K562 (cell line): ENCODE data around the gene CEP131. TPM values are rescaled to one million over a fixed set of nuclear protein-coding genes. Genes with fewer than 3 reads are reported as not detected.

Experiments used
- AFF4 ChIP-seq: sonication (generic); formaldehyde crosslinking; IDR thresholded peaks from 2 replicates; pipeline ENCODE4 v1.8.0; 2023; ENCODE audit warnings: mild to moderate bottlenecking, missing genetic modification reagents
- ARID3A ChIP-seq: IDR thresholded peaks from 2 replicates; pipeline ENCODE4 v1.6.1; 2012; ENCODE audit warnings: low read depth, low read length, improper control_type of control experiment, borderline replicate concordance
- ATF7 ChIP-seq: fragments of 450-650 bp; IDR thresholded peaks from 2 replicates; pipeline ENCODE4 v1.7.1; 2014; ENCODE audit warnings: mild to moderate bottlenecking, moderate library complexity
- BRF2 ChIP-seq: IDR thresholded peaks from 3 replicates; pipeline ENCODE4 v1.6.1; 2011; ENCODE audit warnings: borderline replicate concordance, mild to moderate bottlenecking; ENCODE audit not compliant: insufficient read length, insufficient read depth
- CBFA2T2 ChIP-seq: fragments of 450-650 bp; conservative IDR thresholded peaks from 2 replicates; pipeline ENCODE4 v1.6.1; 2017; ENCODE audit warnings: mild to moderate bottlenecking
- CBX1 ChIP-seq: sonication (generic); IDR thresholded peaks from 2 replicates; pipeline ENCODE4 v1.6.1; 2016; ENCODE audit warnings: antibody characterized with exemption, low read depth, mild to moderate bottlenecking
- DDX20 ChIP-seq: fragments of 450-650 bp; IDR thresholded peaks from 2 replicates; pipeline ENCODE4 v1.6.1; 2016; ENCODE audit warnings: missing genetic modification characterization, low read depth, mild to moderate bottlenecking, missing compliant biosample characterization, moderate library complexity
- ESRRA ChIP-seq: fragments of 450-650 bp; IDR thresholded peaks from 2 replicates; pipeline ENCODE4 v1.6.1; 2014; ENCODE audit warnings: low read depth, mild to moderate bottlenecking, moderate library complexity, borderline replicate concordance
- FOSL1 ChIP-seq: fragments of 200-800 bp; sonication (Bioruptor generic); conservative IDR thresholded peaks from 2 replicates; pipeline ENCODE4 v1.6.1; 2016; ENCODE audit warnings: missing genetic modification characterization, missing compliant biosample characterization
- FOXM1 ChIP-seq, 2 experiments: fragments of 450-650 bp in 1 of 2; sonication (generic) in 1 of 2; formaldehyde crosslinking in 1 of 2; IDR thresholded peaks; 2 replicates each; pipeline versions ENCODE4 v1.6.1 to v1.9.0; 2017 to 2022; ENCODE audit warnings: low read depth in 2 of 2, mild to moderate bottlenecking in 2 of 2, missing genetic modification reagents in 1 of 2, moderate library complexity in 1 of 2
- HDAC1 ChIP-seq, 2 experiments: fragments of 450-650 bp; IDR thresholded peaks; 2 replicates each; pipeline ENCODE4 v1.6.1; 2016 to 2017; ENCODE audit warnings: inconsistent platforms in 1 of 2, mild to moderate bottlenecking in 1 of 2, moderate library complexity in 1 of 2
- JUND ChIP-seq, 2 experiments: IDR thresholded peaks; 2 replicates in 1 of 2; 3 replicates in 1 of 2; pipeline ENCODE4 v1.6.1; 2011; ENCODE audit warnings: borderline replicate concordance in 2 of 2, low read depth in 2 of 2, low read length in 2 of 2, improper control_type of control experiment in 1 of 2, missing biosample characterization in 1 of 2, missing genetic modification characterization in 1 of 2, missing genetic modification reagents in 1 of 2
- LCOR ChIP-seq: sonication (generic); formaldehyde crosslinking; IDR thresholded peaks from 2 replicates; pipeline ENCODE4 v1.8.0; 2022; ENCODE audit warnings: mild to moderate bottlenecking, missing genetic modification reagents
- MAZ ChIP-seq, 2 experiments: fragments of 450-650 bp in 1 of 2; sonication (generic) in 1 of 2; formaldehyde crosslinking; IDR thresholded peaks in 1 of 2; conservative IDR thresholded peaks in 1 of 2; 2 replicates each; pipeline versions ENCODE4 v1.4.0 to v1.5.0; 2020; ENCODE audit warnings: mild to moderate bottlenecking in 1 of 2, missing genetic modification reagents in 1 of 2
- MEF2A ChIP-seq: IDR thresholded peaks from 2 replicates; pipeline ENCODE4 v1.6.1; 2011; ENCODE audit warnings: low read depth, mild to moderate bottlenecking, low read length, moderate library complexity; ENCODE audit not compliant: control insufficient read depth
- MEIS2 ChIP-seq: fragments of 450-650 bp; IDR thresholded peaks from 2 replicates; pipeline ENCODE4 v1.6.1; 2014; ENCODE audit warnings: mild to moderate bottlenecking; ENCODE audit not compliant: partially characterized antibody
- NR1H2 ChIP-seq: sonication (generic); formaldehyde crosslinking; IDR thresholded peaks from 2 replicates; pipeline ENCODE4 v1.4.0; 2020; ENCODE audit warnings: mild to moderate bottlenecking, missing genetic modification reagents
- SIN3A ChIP-seq, 2 experiments: fragments of 150-350 bp in 1 of 2; IDR thresholded peaks; 2 replicates each; pipeline ENCODE4 v1.6.1; 2011 to 2016; ENCODE audit warnings: borderline replicate concordance in 2 of 2, low read depth in 2 of 2, low read length in 2 of 2, mild to moderate bottlenecking in 2 of 2, moderate library complexity in 2 of 2; ENCODE audit not compliant: control insufficient read depth in 1 of 2
- SIRT6 ChIP-seq: IDR thresholded peaks from one replicate; pipeline ENCODE4 v1.6.1; 2012; ENCODE audit warnings: low read depth, mild to moderate bottlenecking, control low read depth, inconsistent platforms, low read length, moderate library complexity
- TBL1XR1 ChIP-seq, 2 experiments: IDR thresholded peaks; 2 replicates each; pipeline ENCODE4 v1.6.1; 2012; ENCODE audit warnings: improper control_type of control experiment in 2 of 2, low read length in 2 of 2, mild to moderate bottlenecking in 1 of 2
- polyA plus RNA-seq, 8 experiments: library from polyadenylated mRNA; depleted of rRNA in 4 of 8; stranded (reverse) in 5 of 8; unstranded in 3 of 8; fragments of >200 nt; fragmentation: Nextera tagmentation in 2 of 8; fragmentation: Illumina TruSeq in 1 of 8; extraction: Ambion mirVana in 2 of 8; extraction: Trizol in 1 of 8; gene quantifications; 2 replicates each; pipeline versions ENCODE4 v1.2.1 to v1.2.3, GENCODE V29; 2011 to 2014; ENCODE audit warnings: inconsistent platforms in 1 of 8, missing spikeins in 1 of 8
- total RNA-seq, 7 experiments: library from RNA; depleted of rRNA in 6 of 7; stranded (reverse); fragments of >200 nt in 6 of 7; fragmentation: Illumina TruSeq in 2 of 7; extraction: Trizol in 2 of 7; gene quantifications; 2 replicates each; pipeline versions ENCODE4 v1.2.1 to v1.2.3, GENCODE V29; 2011 to 2021; ENCODE audit warnings: low replicate concordance in 1 of 7

CEP131 gene
- total and polyA plus RNA-seq, 9 of the 15 experiments (the other 6 are each of a cell fraction or from before 2014, with no cell fraction given) = 0.24 to 21.2 (median 2.3) TPM

- TF ChIP-seq BRF2 (no peak), ARID3A (no peak), LCOR (CRISPR knock-in tag) (no peak), MAZ (CRISPR knock-in tag; conservative IDR thresholded peaks at IDR 0.05 in 1 of 2, IDR thresholded peaks at IDR 0.05 in 1 of 2) (0 out of 4 replicates have a peak, but pooled peaks of 1 of the 2 experiments have one; percentile 31), FOSL1 (tag) (peak; percentile 80), SIRT6 (no peak), MEIS2 (peak; percentile 42), FOXM1 (IDR thresholded peaks at IDR 0.05; ENCODE audit: low read depth) (no peak), FOXM1 (CRISPR knock-in tag; IDR thresholded peaks at IDR 0.05; ENCODE audit: low read depth) (no peak), CBFA2T2 (no peak), MEF2A (no peak), CBX1 (no peak), SIN3A (IDR thresholded peaks at IDR 0.05; ENCODE audit: borderline replicate concordance in 2 of 2, control insufficient read depth in 1 of 2, low read depth in 2 of 2, low read length in 2 of 2) (peak in 1 of 2 experiments; percentile 54; a peak in 1 of 4 replicates), DDX20 (tag) (no peak), ATF7 (peak; percentile 73; the same call in 1 of the 2 replicates), AFF4 (CRISPR knock-in tag) (no peak), TBL1XR1 (IDR thresholded peaks at IDR 0.05; ENCODE audit: low read length in 2 of 2) (0 out of 4 replicates have a peak, but pooled peaks of 1 of the 2 experiments have one; percentile 42), NR1H2 (CRISPR knock-in tag) (no peak), ESRRA (no peak), HDAC1 (IDR thresholded peaks at IDR 0.05) (peak in 1 of 2 experiments; percentile 42; a peak in 1 of 4 replicates), JUND (IDR thresholded peaks at IDR 0.05; ENCODE audit: borderline replicate concordance, low read depth, low read length) (peak; percentile 89), JUND (tag; IDR thresholded peaks at IDR 0.05; ENCODE audit: borderline replicate concordance, low read depth, low read length) (peak; percentile 76; the same call in 1 of the 3 replicates)
Observed at GRCh38 chr17:81153340-81153803, 69.4 kb downstream of the CEP131 start (continued).
